Thyroid gland (tissue), 4 donors: Measurements from ENCODE around the gene PNPLA5. TPM values are rescaled to one million over a fixed set of nuclear protein-coding genes. Genes with fewer than 3 reads are reported as not detected.
"Not testable (repeated sequence)": the region's sequence is repeated elsewhere in the genome, so short reads cannot be mapped to it uniquely, and the experiment has no call there.

ENCODE experiments used
- DNase-seq, 2 donors: peaks; one replicate each; pipeline ENCODE4 v3.0.0-alpha.2; 2019
- H3K27ac ChIP-seq, 3 donors: fragments of 200-600 bp; sonication (generic); 1 replicate in 2 of 3; 2 replicates in 1 of 3; pipeline ENCODE4 v1.5.1; 2016 to 2019; ENCODE audit warnings: mild to moderate bottlenecking in 1 of 3, moderate library complexity in 1 of 3
- H3K27me3 ChIP-seq: fragments of 200-600 bp; sonication (generic); one replicate; pipeline ENCODE4 v1.5.1; 2019
- H3K36me3 ChIP-seq, 2 donors: fragments of 200-600 bp; sonication (generic); one replicate each; pipeline ENCODE4 v1.5.1; 2016 to 2019
- H3K4me1 ChIP-seq, 2 donors: fragments of 200-600 bp; sonication (generic); one replicate each; pipeline ENCODE4 v1.5.1; 2017 to 2019
- H3K4me3 ChIP-seq, 3 donors: fragments of 200-600 bp; sonication (generic); replicated peaks in 1 of 3; 1 replicate in 2 of 3; 2 replicates in 1 of 3; pipeline ENCODE4 v1.5.1; 2016; ENCODE audit warnings: mild to moderate bottlenecking in 1 of 3
- H3K9me3 ChIP-seq: fragments of 200-600 bp; sonication (generic); one replicate; pipeline ENCODE4 v1.5.1; 2017
- CTCF ChIP-seq, 6 experiments: fragments of 200-600 bp in 3 of 6; fragments of 450-650 bp in 3 of 6; sonication (generic) in 3 of 6; IDR thresholded peaks; one replicate each; pipeline ENCODE4 v1.5.1; 2016 to 2019; ENCODE audit warnings: antibody characterized with exemption in 6 of 6, mild to moderate bottlenecking in 2 of 6, inconsistent platforms in 1 of 6, moderate library complexity in 1 of 6
- POLR2A ChIP-seq, 2 donors: fragments of 450-650 bp; IDR thresholded peaks; one replicate each; pipeline ENCODE4 v1.6.1; 2017; ENCODE audit warnings: antibody characterized with exemption in 2 of 2, mild to moderate bottlenecking in 2 of 2, moderate library complexity in 1 of 2
- WGBS, 2 donors: methylation state at CpG; one replicate each; pipeline ENCODE4 v1.1.5; 2017; 5-methylcytosine and 5-hydroxymethylcytosine counted together
- intact Hi-C: fragments of 100-400 bp; cut with DNase I; formaldehyde crosslinking; loops from one replicate; pipeline ENCODE4 v1.15.1; 2023
- total RNA-seq, 4 donors: library from RNA; depleted of rRNA; stranded (reverse); fragments of >200 nt; gene quantifications; one replicate each; pipeline ENCODE4 v1.2.3, GENCODE V29; 2016

Gene PNPLA5
- total RNA-seq, 4 donors from 2014 or later = not detected

GRCh38 chr22:43911351-43911750, 19.5 kb upstream of the PNPLA5 start:
- Histone ChIP-seq H3K27ac (no peak overlapping the region), H3K27me3 (no peaks in the 10 kb centered on the region), H3K36me3 (no peaks in the 10 kb centered on the region), H3K4me1 (no peaks in the 10 kb centered on the region), H3K9me3 (no peaks in the 10 kb centered on the region), H3K4me3 (no peak overlapping the region)
- WGBS, 2 donors = 21 to 22% methylated on average over 4 of the region's 4 CpGs
- no peak for TF ChIP-seq POLR2A (IDR thresholded peaks at IDR 0.05)
- no peak for TF ChIP-seq CTCF (IDR thresholded peaks at IDR 0.05)
- DNase-seq = no peak
- intact Hi-C loops = no loop called here

GRCh38 chr22:43910178-43910695, 18.4 kb upstream of the PNPLA5 start:
- no peaks in the 10 kb centered on the region for H3K27me3 ChIP-seq
- H3K4me3 ChIP-seq = no peak overlapping the region
- 64 to 79% methylated on average over 6 of the region's 6 CpGs for WGBS, 2 donors
- no peak overlapping the region for H3K27ac ChIP-seq
- no peaks in the 10 kb centered on the region for H3K4me1 ChIP-seq
- DNase-seq = no peak
- TF ChIP-seq CTCF (IDR thresholded peaks at IDR 0.05) = no peak
- H3K9me3 ChIP-seq = no peaks in the 10 kb centered on the region
- intact Hi-C loops = no loop called here
- no peaks in the 10 kb centered on the region for H3K36me3 ChIP-seq

- no peaks in the 10 kb centered on the region for H3K27me3 ChIP-seq
- intact Hi-C loops = no loop called here
- 77% methylated on average over 1 of the region's 1 CpG for WGBS, 2 donors
- no peaks in the 10 kb centered on the region for H3K4me1 ChIP-seq
- no peak for DNase-seq
- H3K27ac ChIP-seq = no peak overlapping the region
- H3K36me3 ChIP-seq = no peaks in the 10 kb centered on the region
- H3K4me3 ChIP-seq = no peak overlapping the region
- TF ChIP-seq CTCF (IDR thresholded peaks at IDR 0.05) (no peak), POLR2A (IDR thresholded peaks at IDR 0.05) (no peak)
- H3K9me3 ChIP-seq = no peaks in the 10 kb centered on the region
Observed at GRCh38 chr22:43909708-43910107, 17.9 kb upstream of the PNPLA5 start.

DNA sequence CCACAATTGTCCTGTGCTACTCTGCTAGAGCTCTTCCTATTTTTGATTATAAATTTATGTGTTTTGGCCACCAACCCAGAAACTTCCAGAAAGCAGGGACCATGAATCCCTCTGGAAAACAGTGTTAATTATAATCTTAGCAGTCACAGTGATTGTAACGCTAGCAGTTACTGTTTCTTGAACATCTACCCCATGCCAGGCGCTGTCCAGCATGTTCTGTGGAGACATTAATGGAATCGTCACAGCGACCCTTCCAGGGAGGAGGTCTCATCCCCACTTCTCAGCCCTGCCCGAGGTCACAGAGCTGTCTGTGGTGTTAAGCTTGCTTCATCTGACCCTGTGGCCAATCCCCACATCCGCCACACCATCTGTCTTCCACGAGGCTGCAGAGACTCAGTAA, 13.9 kb upstream of the PNPLA5 start:
- H3K4me1 ChIP-seq = no peaks in the 10 kb centered on the region
- H3K4me3 ChIP-seq = no peak overlapping the region
- H3K27ac ChIP-seq = no peak overlapping the region
- intact Hi-C loops = no loop called here
- no peak for DNase-seq
- H3K36me3 ChIP-seq = no peaks in the 10 kb centered on the region
- H3K27me3 ChIP-seq = no peaks in the 10 kb centered on the region
- TF ChIP-seq POLR2A (IDR thresholded peaks at IDR 0.05) = no peak
- no peak for TF ChIP-seq CTCF (IDR thresholded peaks at IDR 0.05)
- H3K9me3 ChIP-seq = no peaks in the 10 kb centered on the region
- 55 to 56% methylated on average over 7 of the region's 7 CpGs for WGBS, 2 donors

GRCh38 chr22:43904412-43904811, 12.6 kb upstream of the PNPLA5 start:
- H3K36me3 ChIP-seq, intact Hi-C loops, H3K9me3 ChIP-seq, H3K27ac ChIP-seq, H3K27me3 ChIP-seq, H3K4me1 ChIP-seq, H3K4me3 ChIP-seq: not testable (repeated sequence)
- DNase-seq = peak; percentile 33 to 42
- WGBS, 2 donors = 34 to 48% methylated on average over 3 to 12 of the region's 12 CpGs
- peak in 1 of 6 experiments; percentile 35 for TF ChIP-seq CTCF (IDR thresholded peaks at IDR 0.05)

DNA sequence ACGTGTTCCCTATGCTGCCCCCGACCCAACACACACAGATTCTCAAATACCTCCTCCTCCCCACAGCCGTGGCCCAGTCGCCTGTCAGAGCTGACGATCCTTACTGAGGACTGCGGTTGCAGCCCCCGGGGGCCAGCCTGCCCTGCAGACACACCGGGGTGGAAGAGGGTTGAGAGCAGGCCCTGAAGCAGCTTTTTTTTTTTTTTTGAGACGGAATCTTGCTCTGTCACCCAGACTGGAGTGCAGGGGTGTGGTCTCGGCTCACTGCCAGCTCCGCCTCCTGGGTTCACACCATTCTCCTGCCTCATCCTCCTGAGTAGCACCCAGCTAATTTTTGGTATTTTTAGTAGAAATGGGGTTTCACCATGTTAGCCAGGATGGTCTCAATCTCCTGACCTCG, 11.2 kb upstream of the PNPLA5 start:
- H3K9me3 ChIP-seq, H3K36me3 ChIP-seq, H3K4me1 ChIP-seq, DNase-seq, H3K27me3 ChIP-seq, intact Hi-C loops, H3K27ac ChIP-seq, H3K4me3 ChIP-seq: not testable (repeated sequence)
- WGBS, 2 donors = 54 to 64% methylated on average over 12 of the region's 12 CpGs
